Esophagus squamous epithelium (tissue), 5 donors: ENCODE measurements around the gene ICA1L. TPM values are rescaled to one million over a fixed set of nuclear protein-coding genes. Genes with fewer than 3 reads are reported as not detected.

ENCODE experiments used
- DNase-seq: peaks from one replicate; lab custom pipeline; 2025; lab: John Stamatoyannopoulos, UW
- H3K27ac ChIP-seq, 4 donors: fragments of 200-600 bp; sonication (generic); one replicate each; pipeline ENCODE4 v1.5.1; 2016 to 2019; ENCODE audit warnings: mild to moderate bottlenecking in 1 of 4
- H3K27me3 ChIP-seq, 4 donors: fragments of 200-600 bp; sonication (generic); 1 replicate in 3 of 4; 2 replicates in 1 of 4; pipeline versions ENCODE4 v1.5.1 to v1.6.0; 2017 to 2021; ENCODE audit warnings: antibody characterized with exemption in 1 of 4
- H3K36me3 ChIP-seq, 3 donors: fragments of 200-600 bp; sonication (generic); one replicate each; pipeline ENCODE4 v1.5.1; 2016 to 2019
- H3K4me1 ChIP-seq, 3 donors: fragments of 200-600 bp; sonication (generic); one replicate each; pipeline ENCODE4 v1.5.1; 2017 to 2019
- H3K4me3 ChIP-seq, 4 donors: fragments of 200-600 bp; sonication (generic); 1 replicate in 3 of 4; 2 replicates in 1 of 4; pipeline ENCODE4 v1.5.1; 2016 to 2019; ENCODE audit warnings: mild to moderate bottlenecking in 2 of 4, moderate library complexity in 1 of 4
- H3K9me3 ChIP-seq, 3 donors: fragments of 200-600 bp; sonication (generic); one replicate each; pipeline ENCODE4 v1.5.1; 2016 to 2019
- CTCF ChIP-seq, 6 experiments: fragments of 450-650 bp in 4 of 6; fragments of 200-600 bp in 2 of 6; sonication (generic) in 2 of 6; IDR thresholded peaks; one replicate each; pipeline ENCODE4 v1.5.1; 2016 to 2019; ENCODE audit warnings: antibody characterized with exemption in 6 of 6, mild to moderate bottlenecking in 4 of 6, moderate library complexity in 4 of 6
- POLR2A ChIP-seq, 4 donors: fragments of 450-650 bp; IDR thresholded peaks; one replicate each; pipeline ENCODE4 v1.6.1; 2017; ENCODE audit warnings: antibody characterized with exemption in 4 of 4, mild to moderate bottlenecking in 4 of 4, moderate library complexity in 3 of 4
- WGBS, 2 donors: methylation state at CpG; one replicate each; pipeline ENCODE4 v1.1.5; 2018; 5-methylcytosine and 5-hydroxymethylcytosine counted together
- intact Hi-C: fragments of 100-400 bp; cut with DNase I; formaldehyde crosslinking; loops from one replicate; pipeline ENCODE4 v1.15.0; 2022
- total RNA-seq, 4 donors: library from RNA; depleted of rRNA; stranded (reverse); fragments of >200 nt; gene quantifications; one replicate each; pipeline ENCODE4 v1.1.0, GENCODE V29; 2016
- donor health status: DM: yes; HTN: yes; CAD: no.

Gene ICA1L
- total RNA-seq, 4 donors from 2014 or later: 0.53 to 8.0 (median 0.79) TPM

- H3K4me1 ChIP-seq: no peaks in the 10 kb centered on the region
- H3K36me3 ChIP-seq: peaks cover 0 to 95% (median 7%) of the 10 kb centered on the region in 3 donors
- intact Hi-C loops: no loop called here
- no peaks in the 10 kb centered on the region for H3K27me3 ChIP-seq
- H3K4me3 ChIP-seq: no peak overlapping the region
- 62 to 82% methylated on average over 5 of the region's 5 CpGs for WGBS, 2 donors
- TF ChIP-seq POLR2A (IDR thresholded peaks at IDR 0.05) (no peak), CTCF (IDR thresholded peaks at IDR 0.05) (no peak)
- no peak overlapping the region for H3K27ac ChIP-seq
- no peak for DNase-seq
- no peaks in the 10 kb centered on the region for H3K9me3 ChIP-seq
Measured at GRCh38 chr2:202883987-202884675, 12.6 kb upstream of the ICA1L start.

GRCh38 chr2:202881570-202881969 lies 10.0 kb upstream of the ICA1L start:
- Histone ChIP-seq H3K4me1 (no peaks in the 10 kb centered on the region), H3K9me3 (no peaks in the 10 kb centered on the region), H3K27me3 (no peaks in the 10 kb centered on the region), H3K4me3 (no peak overlapping the region), H3K36me3 (peaks cover 0 to 85% (median 7%) of the 10 kb centered on the region in 3 donors), H3K27ac (no peak overlapping the region)
- DNase-seq: no peak
- intact Hi-C loops: no loop called here
- WGBS, 2 donors: 93 to 95% methylated on average over 4 of the region's 4 CpGs
- TF ChIP-seq POLR2A (IDR thresholded peaks at IDR 0.05) (no peak), CTCF (IDR thresholded peaks at IDR 0.05) (no peak)

- 100% methylated on average over 2 of the region's 2 CpGs for WGBS, 2 donors
- Histone ChIP-seq H3K9me3 (no peaks in the 10 kb centered on the region), H3K27ac (no peak overlapping the region), H3K4me1 (no peaks in the 10 kb centered on the region), H3K4me3 (no peak overlapping the region), H3K36me3 (peaks cover 0 to 51% (median under 1%) of the 10 kb centered on the region in 3 donors), H3K27me3 (no peaks in the 10 kb centered on the region)
- DNase-seq: no peak
- TF ChIP-seq CTCF (IDR thresholded peaks at IDR 0.05): no peak
- intact Hi-C loops: no loop called here
Measured at GRCh38 chr2:202877699-202878098, 6.1 kb upstream of the ICA1L start.

GRCh38 chr2:202870431-202871299 lies 901 bp downstream of the ICA1L start:
- intact Hi-C loops: no loop called here
- Histone ChIP-seq H3K36me3 (no peaks in the 10 kb centered on the region), H3K27me3 (no peaks in the 10 kb centered on the region), H3K4me3 (peak overlapping the region; percentile 50 to 95 (median 78)), H3K4me1 (peaks cover 0 to 21% (median 0%) of the 10 kb centered on the region in 3 donors), H3K27ac (peak overlapping the region; percentile 59 to 83 (median 64)), H3K9me3 (no peaks in the 10 kb centered on the region)
- peak in 4 of 6 experiments; percentile 23 to 38 (median 33) for TF ChIP-seq CTCF (IDR thresholded peaks at IDR 0.05)
- no peak for TF ChIP-seq POLR2A (IDR thresholded peaks at IDR 0.05)
- 3 to 6% methylated on average over 19 to 27 of the region's 37 CpGs for WGBS, 2 donors
- no peak for DNase-seq

GRCh38 chr2:202861987-202862386 lies 9.6 kb downstream of the ICA1L start:
- H3K27ac ChIP-seq: no peak overlapping the region

More at GRCh38 chr2:202861987-202862386, 9.6 kb downstream of the ICA1L start:
- intact Hi-C loops: no loop called here
- H3K4me1 ChIP-seq: no peaks in the 10 kb centered on the region
- TF ChIP-seq POLR2A (IDR thresholded peaks at IDR 0.05) (no peak), CTCF (IDR thresholded peaks at IDR 0.05) (no peak)
- no peaks in the 10 kb centered on the region for H3K36me3 ChIP-seq
- no peak overlapping the region for H3K4me3 ChIP-seq
- no peaks in the 10 kb centered on the region for H3K9me3 ChIP-seq
- no peak for DNase-seq
- H3K27me3 ChIP-seq: no peaks in the 10 kb centered on the region
- 93 to 94% methylated on average over 3 of the region's 3 CpGs for WGBS, 2 donors
